Measurements from ENCODE around the gene PKN2.

- TF ChIP-seq ZBTB10 (tag by site-specific recombination; IDR thresholded peaks at IDR 0.05) (no peak), ZNF600 (tag by site-specific recombination; IDR thresholded peaks at IDR 0.05) (no peak), ZNF239 (tag by site-specific recombination; IDR thresholded peaks at IDR 0.05) (no peak), ZNF561 (tag by site-specific recombination; IDR thresholded peaks at IDR 0.05; ENCODE audit: borderline replicate concordance) (no peak), TCF7L2 (IDR thresholded peaks at IDR 0.05; ENCODE audit: borderline replicate concordance, low read depth, low read length) (no peak), ZBTB49 (tag by site-specific recombination; IDR thresholded peaks at IDR 0.05; ENCODE audit: low read depth) (no peak), CTCF (tag by site-specific recombination; IDR thresholded peaks at IDR 0.05) (no peak)
Measured at GRCh38 chr1:88668405-88668804, 15.7 kb upstream of the PKN2 start.

Measured in HEK293 (cell line).